Body of pancreas (tissue), 4 donors: Measurements from ENCODE around the gene ANGPTL4.
A peak's percentile ranks its signal among the peaks of the same experiment; 100 is the strongest.

Experiments used
- CTCF ChIP-seq, 7 experiments: fragments of 450-650 bp in 4 of 7; fragments of 200-600 bp in 3 of 7; sonication (generic) in 3 of 7; IDR thresholded peaks; one replicate each; pipeline ENCODE4 v1.5.1; 2016 to 2019; ENCODE audit warnings: antibody characterized with exemption in 7 of 7
- POLR2A ChIP-seq, 3 donors: fragments of 450-650 bp; IDR thresholded peaks; one replicate each; pipeline ENCODE4 v1.6.1; 2016; ENCODE audit warnings: antibody characterized with exemption in 3 of 3, mild to moderate bottlenecking in 2 of 3

- no peak for TF ChIP-seq POLR2A (IDR thresholded peaks at IDR 0.05)
- peak in 6 of 7 experiments; percentile 26 to 71 (median 50) for TF ChIP-seq CTCF (IDR thresholded peaks at IDR 0.05)
Observed at GRCh38 chr19:8396563-8397203, 32.7 kb downstream of the ANGPTL4 start.
